HL-60/S4 (cell line): ENCODE results near the gene TSPAN3.

Experiments used
- in situ Hi-C: fragments of 300-500 bp; cut with MboI; formaldehyde crosslinking; loops from 2 replicates; pipeline ENCODE4 v1.14.3; 2022; ENCODE audit warnings: low sequenced_read_pairs

The TSPAN3 gene

DNA sequence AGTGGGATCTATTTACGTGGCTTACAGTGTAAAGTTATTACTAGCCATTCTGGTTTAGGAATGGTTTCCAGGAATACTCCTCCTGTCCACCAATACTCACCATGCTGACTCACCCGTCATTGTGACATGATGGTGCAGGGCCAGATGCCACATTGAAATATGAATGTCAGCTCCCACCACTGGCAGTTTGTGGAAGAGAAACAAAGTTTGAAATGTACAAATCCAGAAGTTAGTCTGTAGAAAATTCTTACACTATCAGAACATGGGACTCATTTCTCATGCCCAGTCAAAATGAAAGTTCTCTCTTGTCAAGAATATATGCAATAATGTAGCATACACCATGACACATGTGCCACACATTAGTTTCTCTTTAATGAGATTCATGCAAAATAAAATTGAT lies 14.4 kb upstream of the TSPAN3 start:
- in situ Hi-C loops: no loop called here

DNA sequence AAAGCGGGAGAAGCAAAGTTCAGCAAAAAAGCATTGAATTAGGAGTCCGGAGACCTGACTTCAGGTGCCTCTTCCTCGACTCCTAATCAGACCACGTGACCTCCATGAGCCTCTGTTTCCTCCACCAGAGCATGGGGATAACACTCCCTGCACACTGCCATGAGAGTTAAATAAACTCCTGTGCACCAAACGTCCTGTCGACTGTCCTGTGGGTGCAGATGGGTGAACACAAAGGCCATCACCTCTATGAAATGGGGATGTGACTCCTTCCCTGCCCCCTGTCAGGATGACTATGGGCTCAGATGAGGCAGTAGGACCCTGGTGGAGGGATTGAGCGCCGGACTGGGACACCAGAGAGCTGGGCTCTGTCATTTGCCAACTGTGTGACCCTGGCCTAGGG lies 13.5 kb upstream of the TSPAN3 start:
- in situ Hi-C loops: no loop called here

DNA sequence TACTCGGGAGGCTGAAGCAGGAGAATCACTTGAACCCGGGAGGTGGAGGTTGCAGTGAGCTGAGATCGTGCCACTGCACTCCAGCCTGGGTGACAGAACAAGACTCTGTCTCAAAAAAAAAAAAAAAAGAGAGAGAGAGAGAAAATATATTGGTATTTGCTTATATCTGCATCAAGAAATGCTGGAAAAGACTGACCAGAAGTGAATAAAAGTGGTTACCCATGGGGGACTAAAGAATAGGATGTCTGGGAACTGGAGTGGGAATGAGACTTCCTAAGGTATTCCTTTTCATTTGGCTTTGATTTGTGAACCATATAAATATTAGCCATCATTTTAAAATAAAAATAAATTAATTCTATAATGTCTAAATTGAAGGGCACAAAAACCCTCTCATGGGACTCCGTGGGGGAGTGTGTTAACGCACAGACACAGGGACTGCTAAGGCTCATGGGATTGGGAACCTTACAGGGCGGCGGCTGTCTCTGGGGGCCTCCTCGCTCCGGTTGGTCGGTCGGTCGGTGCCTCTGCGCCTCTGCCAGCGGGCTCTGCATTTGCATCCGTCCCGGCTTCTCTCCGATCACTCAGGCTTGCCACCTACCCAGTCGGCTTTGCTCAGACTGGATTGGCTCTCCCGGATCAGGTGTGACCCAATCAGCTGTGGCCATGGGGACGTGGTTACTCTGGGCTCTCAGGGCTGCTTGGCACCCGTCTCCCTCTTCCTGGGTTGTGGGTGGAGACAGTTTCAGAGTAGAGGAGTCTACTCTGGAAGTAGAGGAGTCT lies 12.7 kb upstream of the TSPAN3 start:
- in situ Hi-C loops: no loop called here

DNA sequence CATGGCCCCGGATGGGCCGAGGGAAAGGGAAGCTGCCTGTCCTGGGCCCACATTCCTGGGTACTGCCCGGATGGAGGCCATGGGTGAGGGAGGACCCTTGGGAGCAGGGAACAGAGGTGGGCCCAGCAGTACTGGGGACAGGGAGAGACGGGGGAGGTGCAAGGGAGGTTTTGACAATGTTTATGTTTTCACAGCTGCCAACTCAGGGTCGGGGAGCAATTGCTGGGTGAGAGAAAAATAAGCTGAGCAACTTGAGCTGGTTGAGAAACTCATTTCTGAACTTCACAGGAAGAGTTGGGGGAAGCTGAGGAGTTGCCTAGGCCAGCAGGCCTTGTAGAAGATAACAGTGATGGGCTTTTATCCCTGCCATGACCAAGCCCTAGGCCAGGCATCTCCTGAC lies 11.1 kb upstream of the TSPAN3 start:
- in situ Hi-C loops: no loop called here

DNA sequence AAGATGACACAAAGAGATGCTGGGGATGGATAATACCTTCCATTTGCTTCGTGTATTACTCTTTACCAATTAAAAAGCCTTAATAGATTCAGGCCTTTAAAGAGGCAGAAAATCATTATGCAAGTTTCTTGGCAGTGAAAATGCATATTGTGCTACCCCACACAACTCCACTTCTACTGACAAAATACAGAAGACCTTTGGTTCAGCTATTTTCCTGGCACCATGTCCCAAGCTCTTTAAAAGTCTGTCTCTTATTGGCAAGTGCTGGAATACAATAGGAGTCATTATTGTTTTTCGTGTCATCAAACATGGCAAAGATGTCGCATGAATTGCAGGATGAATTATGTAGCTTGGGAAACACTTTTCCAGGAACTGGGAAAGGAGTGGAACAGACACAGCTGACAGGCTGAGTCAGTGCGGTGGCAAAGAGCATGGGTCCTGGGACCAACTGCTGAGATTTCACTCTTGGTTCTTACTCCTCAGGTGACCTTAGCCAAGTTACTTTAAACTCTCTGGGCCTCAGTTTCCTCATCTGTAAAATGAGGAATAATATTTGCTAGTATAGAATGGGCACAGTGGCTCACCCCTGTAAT lies 5.5 kb upstream of the TSPAN3 start:
- in situ Hi-C loops: no loop called here

DNA sequence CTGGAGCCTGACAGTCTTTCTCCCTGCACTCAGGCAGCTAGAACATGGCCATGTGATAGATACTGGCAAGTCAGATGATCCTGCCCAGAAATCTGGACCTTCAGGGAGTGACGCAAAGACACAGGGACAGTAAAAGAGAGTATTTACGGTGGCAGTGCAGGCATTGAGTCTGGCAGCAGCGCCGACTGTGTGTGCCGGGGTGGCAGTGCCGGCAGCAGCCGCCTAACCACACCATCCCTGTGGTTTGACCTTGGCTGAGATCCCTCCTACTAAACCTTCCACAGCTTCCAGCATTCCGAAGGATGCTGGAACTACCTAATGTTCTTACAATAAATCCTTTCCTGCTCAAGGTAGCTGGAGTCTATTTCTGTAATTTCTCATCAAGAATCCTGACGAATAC lies 4.6 kb upstream of the TSPAN3 start:
- in situ Hi-C loops: no loop called here

DNA sequence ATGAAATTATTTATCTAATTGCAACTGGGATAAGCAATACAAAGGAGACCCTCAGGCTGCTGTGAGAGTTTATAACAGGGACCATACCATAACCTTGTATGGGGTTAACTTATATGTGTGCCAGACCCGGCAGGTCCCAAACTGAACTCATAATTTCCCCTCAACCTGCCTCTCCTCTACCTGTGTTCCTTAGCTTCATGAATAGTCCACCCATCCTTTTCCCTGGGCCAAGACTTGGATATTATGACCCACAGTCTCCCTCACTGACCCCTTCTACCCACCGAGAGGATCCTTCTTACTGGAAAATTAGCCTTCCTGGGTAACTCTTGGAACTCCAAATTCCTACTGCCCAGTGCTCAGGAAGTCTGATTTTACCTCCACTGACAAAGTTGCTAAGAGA lies 3.4 kb upstream of the TSPAN3 start:
- in situ Hi-C loops: no loop called here

DNA sequence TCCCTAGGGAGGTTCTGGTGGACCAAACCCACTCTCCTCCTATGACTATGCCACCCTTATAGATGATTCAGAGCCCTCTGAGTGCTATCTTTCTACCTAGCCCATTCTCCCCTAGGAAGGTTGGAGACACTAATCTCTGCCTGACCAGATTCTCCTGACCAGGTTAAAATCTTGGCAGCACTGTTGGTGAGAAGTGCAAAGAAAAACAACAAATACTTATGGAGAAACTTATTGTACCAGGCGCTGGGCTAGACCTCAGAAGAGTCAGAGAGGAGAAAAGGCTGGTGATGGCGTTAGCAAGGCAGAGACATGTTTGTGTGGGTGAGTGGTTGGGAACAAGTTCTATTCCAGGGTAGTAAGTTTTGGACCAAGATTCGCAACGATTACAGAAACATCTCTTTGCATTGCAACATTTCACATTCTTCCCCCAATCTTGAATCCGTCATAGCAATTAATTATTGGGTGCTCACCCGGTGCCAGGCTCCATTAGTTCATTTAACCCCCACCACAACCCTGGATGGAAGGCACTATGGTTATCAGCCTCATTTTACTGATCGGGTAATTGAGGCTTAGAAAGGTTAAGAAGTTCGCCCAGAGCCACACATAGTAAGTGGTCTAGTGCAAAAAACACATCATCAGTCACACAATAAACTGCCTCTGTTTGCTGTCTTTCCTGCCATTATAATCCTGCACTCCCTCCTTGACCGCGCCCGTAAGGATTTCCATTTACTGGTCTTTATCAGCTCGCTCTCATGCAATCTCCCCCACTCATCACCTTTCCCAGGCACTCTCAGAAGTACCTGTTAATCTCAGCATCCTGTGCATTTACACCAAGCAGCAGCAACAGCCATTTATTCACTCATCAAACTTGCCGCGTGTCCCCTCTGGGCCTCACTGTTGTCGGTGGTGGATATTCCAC lies 655 bp upstream of the TSPAN3 start:
- in situ Hi-C loops: no loop called here

DNA sequence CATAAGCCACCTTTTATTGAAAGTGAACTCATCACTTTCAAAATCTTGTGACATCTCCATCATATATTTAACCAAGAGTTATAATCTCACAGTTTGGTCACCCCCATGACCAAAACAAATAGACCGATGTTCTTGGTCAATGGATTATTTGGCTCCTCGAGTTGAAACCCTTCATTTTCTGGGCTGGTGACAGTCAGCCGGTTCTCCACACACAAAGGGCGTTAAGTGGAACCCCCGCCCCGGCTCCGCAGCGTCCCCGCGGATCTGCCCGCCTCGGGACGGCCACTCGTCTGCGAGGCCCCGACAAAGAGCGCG lies 772 bp downstream of the TSPAN3 start:
- in situ Hi-C loops: no loop called here

DNA sequence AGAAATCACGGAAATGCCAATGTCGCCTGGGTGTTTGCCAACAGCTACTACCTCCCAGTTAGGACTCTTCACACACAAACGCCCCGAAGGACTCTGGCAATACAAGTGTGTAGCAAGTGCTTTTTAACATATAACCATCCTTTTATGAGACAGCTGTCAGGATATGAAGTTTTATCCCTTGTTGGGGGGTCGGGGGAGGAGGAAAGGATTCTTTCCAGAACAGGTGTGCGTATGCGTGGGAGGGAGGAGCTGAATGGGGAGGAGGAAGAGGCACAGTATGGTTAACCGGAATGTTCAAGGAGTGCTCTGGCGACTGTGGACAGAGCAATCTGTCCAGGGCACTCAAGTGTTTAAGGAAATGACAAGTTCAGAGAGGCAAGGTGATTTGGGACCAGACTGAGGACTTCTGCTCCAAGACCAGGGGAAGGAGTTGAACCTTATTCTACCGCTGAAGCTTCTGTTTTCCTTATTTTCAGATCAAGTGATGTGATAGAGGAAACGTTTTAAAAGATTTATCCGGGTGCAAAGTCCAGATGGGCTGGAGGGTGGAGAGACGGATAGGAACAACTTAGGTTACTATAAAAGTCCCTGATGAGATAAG lies 1.3 kb downstream of the TSPAN3 start:
- in situ Hi-C loops: no loop called here

DNA sequence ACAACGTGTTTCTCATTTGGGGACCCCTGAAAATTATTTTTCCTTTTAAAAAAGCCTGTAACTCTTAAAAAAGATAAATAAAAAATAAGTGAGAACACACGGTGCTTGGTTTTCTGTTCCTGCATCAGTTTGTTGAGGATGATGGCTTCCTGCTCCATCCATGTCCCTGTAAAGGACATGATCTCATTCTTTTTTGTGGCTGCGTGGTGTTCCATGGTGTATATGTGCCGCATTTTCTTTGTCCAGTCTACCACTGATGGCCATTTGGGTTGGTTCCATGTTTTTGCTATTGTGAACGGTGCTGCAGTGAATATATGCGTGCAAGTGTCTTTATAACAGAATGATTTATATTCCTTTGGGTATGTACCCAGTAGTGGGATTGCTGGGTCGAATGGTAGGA lies 2.3 kb downstream of the TSPAN3 start:
- in situ Hi-C loops: no loop called here

DNA sequence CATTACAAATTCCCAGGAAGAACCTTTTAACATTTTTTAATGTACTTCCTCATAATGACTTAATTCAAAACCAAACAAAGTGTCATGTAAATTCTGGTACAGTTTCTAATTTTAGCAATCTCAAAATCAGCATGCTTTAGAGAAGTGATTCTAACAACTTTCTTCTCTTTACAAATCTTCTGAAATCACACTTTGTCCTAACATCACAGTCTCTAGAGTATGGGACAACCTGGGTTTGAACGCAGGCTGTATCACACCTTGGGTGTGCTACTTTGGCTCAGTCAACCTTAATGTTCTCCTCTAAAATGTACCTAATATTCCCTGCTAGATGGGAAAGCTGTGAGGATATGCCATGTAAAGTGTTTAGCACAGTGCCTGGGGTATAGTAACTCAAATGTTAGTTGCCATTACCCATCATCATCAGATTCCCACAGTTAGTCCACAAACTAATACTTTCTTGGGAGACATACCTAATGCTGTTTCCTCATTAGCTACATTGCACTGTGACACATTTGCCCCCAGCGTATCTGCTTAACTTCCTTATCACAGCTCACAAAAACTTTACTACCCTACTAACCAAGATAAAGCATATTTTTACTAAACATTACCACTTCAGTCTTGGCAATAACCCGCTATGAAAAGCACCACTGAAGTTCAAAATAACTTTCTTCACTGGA lies 3.1 kb downstream of the TSPAN3 start:
- in situ Hi-C loops: no loop called here

DNA sequence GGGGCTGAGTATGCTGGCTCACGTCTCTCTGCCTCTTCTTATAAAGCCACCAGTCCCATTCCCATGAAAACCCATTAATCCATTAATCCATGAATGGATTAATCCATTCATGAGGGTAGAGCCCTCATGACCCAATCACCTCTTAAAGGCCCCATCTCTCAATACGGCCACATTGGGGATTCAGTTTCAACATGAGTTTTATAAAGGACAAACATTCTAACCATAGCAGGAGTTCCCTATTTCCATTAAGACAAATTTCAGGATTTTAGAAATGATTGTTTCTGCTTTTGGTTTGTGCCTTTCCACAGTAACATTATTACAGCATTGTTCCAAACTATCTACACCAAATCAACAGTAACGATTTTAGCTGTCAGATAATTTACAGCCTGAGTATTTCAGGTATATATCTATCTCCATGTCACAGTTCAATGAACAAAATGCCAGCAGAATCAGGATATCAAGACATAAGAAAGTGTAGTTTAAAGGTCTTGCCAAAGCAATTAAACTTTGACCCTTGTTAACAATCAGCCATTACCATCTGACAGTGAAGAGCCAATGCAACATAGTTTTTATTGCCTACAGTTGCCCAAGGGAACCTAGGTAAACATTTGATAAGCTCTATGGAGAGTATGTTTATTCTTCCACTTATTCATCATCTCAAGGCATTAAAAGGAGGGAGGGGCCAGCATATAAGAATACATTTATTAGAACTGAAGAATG lies 3.8 kb downstream of the TSPAN3 start:
- in situ Hi-C loops: no loop called here

DNA sequence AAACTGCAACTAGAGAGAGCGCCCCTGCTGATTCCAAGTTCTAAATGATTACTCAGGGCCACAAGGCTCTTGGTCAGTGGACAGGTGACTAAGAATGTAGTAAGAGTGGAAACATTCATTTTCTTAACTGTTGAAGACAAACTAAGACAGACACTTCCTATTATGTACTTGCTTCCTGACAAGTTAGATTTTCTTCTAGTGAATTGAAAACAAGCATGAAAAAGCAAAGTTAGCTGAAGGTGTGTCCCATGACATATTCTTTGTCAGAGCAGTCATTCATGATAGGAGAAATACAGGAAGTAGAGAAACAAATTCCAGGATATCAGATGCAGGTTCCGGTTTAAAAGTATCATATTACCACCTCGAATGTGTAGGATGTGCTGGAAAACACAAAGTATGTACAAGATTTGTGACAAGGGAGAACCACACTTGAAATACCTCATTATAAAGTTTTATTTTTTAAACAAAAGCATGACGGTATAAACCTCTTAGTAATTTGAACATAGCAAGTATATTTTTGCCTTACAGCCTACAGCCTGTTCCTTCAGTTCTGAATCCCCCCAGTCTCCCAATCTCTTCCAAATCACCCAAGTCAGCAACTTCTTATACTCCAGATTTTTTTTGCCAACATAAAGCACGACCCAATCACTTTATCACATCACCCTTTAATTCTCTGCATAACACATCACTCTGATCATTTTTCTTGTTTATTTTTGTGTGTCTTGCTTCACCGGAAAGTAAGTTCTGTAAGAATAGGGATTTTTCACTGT lies 6.2 kb downstream of the TSPAN3 start:
- in situ Hi-C loops: no loop called here

DNA sequence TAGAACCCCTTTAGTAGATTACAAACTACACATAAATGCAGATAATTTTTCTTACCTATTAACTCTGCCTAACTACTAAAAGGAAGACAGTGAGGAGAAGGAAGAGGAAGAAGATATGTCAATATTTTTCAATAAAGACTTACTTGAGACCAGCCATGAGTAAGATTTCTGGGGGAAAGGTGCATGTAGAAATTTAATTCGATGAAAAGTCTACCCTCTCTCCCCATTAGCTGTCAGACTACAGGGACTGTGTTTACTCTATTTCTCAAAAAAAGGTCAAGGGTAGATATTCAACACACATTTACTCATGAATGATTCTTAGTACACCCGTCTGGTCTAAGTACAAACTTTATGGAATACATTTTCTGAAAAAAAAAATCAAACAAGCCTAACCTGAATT lies 6.8 kb downstream of the TSPAN3 start:
- in situ Hi-C loops: no loop called here

DNA sequence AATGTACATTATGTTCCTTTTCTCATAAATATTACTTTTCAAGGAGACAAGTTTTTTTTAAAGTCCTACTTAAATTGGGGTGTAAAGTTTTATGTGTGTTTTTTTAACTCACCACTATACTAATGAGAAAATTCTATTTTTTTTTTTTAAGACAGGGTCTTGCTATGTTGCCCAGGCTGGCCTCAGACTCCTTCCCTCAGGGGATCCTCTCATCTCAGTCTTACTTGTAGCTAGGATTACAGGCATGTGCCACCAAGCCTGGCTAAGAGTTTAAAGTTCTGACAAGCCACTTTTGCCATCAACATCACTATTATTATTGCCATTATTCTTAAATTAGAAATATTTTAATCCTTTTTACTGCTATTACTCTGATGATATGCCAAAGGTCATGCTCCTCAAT lies 7.7 kb downstream of the TSPAN3 start:
- in situ Hi-C loops: no loop called here

DNA sequence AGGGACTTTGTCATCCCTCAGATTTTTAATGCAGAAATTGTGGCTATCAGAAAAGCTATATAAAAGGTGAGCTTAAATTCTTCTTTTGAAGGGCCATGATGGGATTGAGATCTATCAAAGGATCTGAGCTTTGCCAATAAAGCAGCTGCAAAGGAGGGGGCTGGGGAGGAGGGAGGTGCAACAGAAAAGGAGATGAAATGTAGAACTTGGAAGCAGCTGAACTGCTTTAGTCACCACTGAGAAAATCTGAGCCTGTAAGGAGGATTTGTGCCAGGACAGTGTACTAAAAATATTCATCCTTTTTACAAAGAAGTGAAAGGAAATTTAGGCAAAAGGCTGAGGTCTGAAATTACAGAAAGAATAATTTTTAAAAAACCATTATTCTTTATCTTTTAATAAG lies 10.4 kb downstream of the TSPAN3 start:
- in situ Hi-C loops: no loop called here

DNA sequence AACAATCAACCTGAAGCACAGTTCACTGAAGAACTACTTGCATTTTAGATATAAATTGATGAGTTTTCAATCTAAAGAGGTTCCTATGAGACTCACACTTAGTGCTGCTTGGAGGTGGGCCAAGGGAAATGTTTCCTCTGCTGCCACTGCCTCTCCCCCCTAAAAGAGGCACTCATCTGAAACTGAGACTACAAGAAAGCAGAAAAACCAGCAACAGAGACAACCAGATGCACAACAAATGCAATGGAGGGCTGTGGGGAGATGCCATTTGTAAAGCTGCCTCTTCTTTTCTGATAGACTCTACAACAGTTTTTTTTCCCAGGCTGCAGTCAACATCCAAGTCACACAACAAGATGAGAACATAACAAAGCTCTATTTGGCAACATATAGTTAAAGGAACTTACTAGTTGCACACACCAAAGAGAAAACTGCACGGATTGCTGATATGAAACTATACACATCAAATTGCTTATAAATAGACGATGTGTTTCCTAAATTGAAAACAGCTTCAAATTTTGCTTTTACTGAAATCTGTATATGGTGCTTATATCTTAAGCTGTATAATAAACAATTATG lies 11.0 kb downstream of the TSPAN3 start:
- in situ Hi-C loops: no loop called here

DNA sequence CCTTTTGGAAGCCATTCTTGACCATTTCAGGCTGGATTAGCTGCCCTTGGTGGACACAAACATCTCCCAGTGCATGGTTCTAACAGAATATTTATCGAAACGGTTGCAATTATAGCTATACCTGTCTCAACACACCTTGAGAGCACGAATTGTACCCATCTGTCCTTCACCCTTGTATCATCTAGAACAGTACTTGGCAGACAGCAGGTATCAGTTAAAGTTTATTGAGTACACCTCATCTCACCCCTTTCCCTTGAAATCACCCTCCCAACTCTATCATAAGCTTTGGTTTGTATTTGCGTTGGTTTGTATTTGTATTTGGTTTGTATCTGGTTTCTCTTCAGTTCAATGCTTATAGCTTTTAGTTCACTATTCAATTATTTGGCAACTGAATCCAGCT lies 12.4 kb downstream of the TSPAN3 start:
- in situ Hi-C loops: no loop called here
